Glomerular visceral epithelial cell (primary cell): ENCODE data around the gene ZCWPW2.
A peak's percentile ranks its signal among the peaks of the same experiment; 100 is the strongest.

ENCODE experiments used
- DNase-seq: peaks from one replicate; pipeline ENCODE4 v3.0.0-alpha.2; 2016; ENCODE audit errors: extremely low spot score

The ZCWPW2 gene

DNA sequence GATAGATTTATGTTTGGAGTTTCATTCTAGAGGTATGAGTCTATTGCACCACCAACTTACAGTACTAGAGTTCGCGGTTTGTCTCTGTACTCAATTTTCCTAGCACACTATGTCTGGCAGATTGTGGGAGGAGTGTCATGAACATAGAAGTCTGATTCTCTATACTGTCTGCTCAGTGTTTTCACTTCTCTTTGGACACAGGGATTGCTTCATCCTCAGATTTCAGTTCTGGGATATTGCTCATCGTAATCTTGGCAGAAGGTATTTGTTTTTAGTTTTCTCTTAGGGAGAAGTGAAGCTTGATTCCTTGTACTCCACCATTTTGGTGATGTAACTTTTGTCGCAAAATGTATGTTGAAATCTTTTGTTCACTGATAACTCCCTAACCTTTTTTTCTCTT, 27.9 kb downstream of the ZCWPW2 start:
- DNase-seq = no peak

DNA sequence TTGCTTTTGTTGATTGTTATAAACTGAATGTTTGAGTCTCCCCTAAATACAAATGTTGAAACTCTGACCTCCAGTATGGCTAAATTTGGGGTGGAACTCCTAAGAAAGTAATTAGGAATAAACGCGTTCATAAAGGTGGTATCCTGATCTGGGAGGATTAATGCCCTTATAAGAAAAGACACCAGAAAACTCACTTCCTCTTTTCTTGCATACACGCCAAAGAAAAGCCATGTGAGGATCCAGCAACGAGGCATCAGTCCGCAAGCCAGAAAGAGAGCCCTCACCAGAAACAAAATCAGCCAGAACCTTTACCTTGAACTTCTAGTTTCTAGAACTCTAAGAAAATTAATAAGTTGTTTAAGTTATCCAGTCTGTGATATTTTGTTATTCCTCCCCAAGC, 37.5 kb downstream of the ZCWPW2 start:
- no peak for DNase-seq

DNA sequence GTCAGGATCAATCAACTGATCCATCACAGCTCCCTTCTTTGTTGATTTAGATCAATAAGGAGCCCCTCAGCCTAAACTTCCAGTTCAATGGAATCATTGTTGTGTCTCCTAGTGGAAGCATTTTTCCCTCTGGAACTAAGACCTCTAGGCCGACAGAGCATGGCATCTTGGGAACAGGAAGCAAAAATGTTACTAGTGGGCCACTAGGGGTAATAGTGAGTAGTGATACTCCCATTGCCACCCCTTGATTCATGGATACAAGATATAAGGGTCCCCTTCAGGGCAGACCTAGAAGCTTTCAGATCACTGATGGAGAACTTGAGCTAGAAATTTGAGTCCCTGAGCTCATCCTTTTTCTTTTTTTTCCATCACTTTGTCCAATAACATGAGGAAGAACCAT, 40.5 kb downstream of the ZCWPW2 start:
- DNase-seq = no peak

DNA sequence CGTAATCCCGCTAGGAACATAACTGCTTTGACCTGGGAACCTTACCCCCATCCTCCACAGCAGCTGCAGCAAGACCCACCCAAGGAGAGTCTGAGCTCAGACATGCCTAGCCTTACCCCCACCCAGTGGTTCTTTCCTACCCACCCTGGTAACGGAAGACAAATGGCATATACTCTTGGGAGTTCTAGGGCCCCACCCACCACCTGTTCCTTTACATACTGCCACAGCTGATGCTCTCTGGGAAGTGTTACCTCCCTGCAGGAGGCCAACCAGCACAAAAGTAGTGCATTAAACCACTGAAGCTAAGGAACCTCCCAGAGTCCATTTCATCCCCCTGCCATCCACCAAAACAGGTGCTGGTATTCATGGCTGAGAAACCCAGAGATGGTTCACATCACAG, 50.7 kb downstream of the ZCWPW2 start:
- no peak for DNase-seq

DNA sequence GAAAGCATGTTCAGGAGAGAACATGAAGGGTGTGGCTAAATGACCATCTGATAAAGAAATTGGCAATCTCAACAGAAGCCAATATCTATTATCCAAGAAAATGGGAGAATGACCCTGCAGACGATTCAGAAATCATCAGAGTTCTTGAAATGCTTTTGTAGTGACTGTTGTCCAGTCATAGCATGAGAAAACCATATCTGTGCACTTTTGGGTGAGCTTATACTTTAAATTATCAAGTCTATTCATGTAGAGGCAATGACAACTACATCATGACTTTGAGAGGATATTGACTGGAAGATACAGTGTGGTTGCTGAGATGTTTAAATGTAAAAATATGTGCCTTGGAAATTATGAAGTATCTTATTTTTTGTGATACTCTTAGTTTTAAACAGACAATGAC, 57.7 kb downstream of the ZCWPW2 start:
- DNase-seq = no peak

DNA sequence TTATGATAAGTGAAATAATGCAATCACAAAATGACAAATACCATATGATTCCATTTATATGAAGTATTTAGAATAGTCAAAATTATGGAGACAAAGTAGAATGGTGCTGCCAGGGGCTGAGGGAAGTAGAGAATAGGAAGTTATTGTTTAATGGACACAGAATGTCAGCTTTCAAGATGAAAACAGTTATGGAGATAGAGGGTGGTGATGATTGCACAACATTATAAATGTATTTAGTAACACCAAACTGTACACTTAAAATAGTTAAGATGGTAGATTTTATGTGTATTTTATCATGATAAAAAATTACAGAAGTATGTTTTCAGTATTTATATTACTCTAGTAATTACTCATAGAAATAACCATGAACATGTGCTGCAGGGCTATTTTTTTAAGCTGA, 100.9 kb downstream of the ZCWPW2 start:
- no peak for DNase-seq

DNA sequence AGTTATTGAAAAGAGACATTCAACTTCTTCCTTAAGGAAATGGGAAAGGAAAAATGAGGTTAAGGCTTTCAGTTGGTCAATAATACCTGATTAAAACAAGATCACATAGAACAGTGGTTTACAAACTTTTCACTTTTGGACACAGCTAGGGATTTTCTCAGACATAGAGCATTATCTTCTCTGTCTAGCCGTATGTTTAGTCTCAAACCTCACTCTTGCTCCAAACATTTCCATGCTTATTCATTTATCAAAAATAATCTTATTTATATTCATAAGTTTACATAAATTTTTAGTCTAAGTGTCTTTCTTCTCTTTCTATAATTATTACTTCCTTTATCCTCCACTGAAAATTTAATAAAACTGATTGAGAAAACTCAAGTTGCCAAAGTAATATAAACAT, 114.3 kb downstream of the ZCWPW2 start:
- DNase-seq = no peak

DNA sequence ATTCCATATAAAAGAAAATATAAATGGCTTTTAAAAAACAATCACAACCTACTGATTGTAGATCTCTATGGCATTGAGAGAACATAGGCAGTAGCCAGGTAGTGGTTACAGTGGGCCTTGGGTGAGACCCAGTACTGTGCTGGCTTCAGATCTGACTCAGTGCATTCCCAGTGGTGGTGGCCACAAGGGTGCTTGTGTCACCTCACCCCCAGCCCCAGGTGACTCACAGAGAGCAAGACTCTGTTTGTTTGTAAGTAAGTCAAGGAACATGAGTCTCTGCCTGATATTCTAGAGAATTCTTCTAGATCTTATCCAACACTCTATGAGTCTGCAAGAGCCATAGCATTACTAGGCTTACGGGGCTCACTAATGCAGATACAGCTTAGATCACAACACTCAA, 118.9 kb downstream of the ZCWPW2 start:
- peak; percentile 3 for DNase-seq

DNA sequence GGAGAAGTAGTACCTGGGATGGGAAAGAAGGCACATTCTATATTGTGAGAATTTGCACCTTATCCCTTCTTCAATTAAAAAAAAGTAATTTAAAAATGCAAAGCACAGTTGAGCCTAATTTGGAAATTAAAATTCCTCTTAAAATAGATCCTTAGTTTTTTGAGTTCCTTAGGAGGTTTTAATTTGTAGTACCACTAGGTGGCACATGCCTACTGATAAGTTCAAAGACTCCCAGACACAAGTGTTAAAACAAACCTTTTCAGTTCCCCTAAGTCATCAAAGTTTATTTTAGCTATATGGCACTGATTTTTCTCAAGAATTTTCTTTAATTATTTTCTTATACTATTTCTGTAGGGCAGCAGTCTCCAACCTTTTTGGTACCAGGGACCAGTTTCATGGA, 127.7 kb downstream of the ZCWPW2 start:
- peak; percentile 21 for DNase-seq

DNA sequence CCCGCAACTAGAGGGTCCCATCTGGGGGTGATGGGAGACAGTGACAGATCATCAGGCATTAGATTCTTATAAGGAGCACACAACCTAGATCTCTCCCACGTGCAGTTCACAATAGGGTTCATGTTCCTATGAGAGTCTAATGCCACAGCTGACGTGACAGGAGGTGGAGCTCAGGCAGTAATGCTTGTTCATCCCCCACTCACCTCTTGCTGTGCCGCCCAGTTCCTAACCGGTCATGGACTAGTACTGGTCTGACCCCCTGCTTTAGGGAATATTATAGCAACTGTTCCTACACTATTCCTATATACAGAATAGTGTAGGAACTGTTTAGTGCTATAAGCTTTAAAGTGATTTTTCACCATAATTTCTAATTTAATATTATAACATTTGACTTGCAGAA, 128.2 kb downstream of the ZCWPW2 start:
- DNase-seq = no peak

DNA sequence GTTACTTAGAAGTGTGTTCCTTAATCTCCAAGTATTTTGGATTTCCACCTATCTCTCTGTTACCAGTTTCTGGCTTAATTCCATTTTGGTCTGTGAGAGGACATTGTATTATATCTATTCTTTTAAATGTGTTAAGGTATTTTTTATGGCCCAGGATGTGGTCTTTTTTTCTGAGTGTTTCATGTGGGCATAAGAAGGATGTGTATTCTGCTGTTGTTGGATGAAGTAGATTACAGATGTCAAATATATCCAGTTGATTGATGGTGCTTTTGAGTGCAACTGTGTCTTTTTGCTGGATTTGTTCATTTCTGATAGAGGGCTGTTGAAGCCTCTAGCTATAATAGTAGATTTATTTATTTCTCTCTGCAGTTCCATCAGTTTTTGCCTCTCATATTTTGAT, 136.6 kb downstream of the ZCWPW2 start:
- DNase-seq = no peak

DNA sequence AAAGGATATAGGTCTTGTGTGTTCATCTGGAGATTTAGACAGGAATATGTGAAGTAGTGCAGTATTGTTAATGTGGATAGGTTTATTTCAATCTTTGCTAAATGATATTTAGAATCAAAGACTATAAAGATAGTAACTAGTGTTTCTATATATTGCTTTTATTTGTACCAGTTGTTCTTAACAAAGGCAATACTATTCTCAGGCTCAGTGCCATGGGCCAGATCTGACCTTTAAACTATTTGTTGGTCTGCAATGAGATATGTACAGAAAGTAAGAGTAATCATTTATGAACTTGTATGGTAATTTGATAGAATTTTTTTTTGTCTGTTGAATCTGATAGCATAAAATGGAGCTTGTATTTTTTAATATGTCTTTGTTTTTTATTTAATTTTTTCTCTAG, 146.8 kb downstream of the ZCWPW2 start:
- no peak for DNase-seq

DNA sequence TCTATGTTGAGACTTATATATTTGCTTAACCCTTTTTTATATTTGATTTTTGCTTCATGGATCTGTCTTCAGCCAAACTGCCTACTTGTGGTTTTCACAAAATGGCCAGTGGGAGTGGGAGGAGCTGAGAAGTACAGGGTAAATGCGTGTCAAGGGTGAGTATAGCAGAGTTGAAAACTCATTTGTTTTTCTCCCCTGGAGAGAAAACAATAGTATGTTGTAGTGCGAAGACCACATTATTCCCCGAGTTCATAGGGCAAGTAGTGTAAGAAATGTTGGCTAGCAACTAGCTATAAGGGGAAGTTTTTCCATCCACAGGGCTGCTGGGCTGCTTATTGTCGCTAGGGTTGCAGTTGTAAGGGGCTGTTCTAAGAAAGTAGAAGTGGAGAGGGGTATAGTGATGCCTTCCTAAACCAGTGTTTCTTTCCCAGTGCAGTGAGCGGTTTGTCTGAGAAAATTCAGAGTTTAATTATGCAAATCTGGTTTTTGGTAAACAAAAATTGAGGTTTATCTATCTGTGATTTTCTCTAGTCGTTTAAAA, 153.9 kb downstream of the ZCWPW2 start:
- DNase-seq = no peak

DNA sequence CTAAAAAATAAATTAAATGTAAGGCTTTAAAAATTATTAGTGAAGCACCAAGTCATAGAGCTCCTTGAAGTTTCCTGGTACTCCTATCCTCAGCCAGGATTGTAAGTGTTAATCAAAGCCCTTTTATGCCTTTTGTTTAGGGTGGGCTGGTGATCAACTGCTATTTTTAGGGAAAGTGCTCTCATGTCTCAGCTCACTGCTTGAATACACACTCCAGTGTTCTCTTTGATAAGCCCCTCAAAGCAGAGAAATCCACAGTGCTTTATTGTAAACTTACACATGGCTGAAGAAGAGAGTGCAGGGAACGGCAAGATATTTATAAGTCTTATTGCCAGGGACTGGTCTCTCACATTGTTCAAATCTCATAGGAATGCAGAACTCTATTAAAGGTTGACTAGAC, 156.5 kb downstream of the ZCWPW2 start:
- DNase-seq = no peak

DNA sequence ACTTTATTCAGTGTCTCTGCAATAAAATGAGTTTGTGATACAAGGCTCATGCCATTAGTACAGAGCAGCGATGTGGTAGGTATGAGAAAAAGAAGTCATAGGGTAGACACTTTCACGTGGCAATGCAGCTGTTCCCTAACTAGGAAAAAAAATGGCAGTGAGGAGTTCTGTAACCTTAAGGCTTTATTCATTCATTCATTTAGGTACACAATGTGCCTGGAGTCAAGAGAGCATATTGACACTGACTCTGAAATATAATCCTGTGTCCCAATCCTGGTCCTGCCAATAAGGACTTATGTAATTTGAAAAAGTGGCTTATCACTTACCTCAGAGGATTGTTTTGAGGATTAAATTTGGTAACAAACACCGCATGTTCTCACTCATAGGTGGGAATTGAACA, 173.1 kb downstream of the ZCWPW2 start:
- DNase-seq = no peak

DNA sequence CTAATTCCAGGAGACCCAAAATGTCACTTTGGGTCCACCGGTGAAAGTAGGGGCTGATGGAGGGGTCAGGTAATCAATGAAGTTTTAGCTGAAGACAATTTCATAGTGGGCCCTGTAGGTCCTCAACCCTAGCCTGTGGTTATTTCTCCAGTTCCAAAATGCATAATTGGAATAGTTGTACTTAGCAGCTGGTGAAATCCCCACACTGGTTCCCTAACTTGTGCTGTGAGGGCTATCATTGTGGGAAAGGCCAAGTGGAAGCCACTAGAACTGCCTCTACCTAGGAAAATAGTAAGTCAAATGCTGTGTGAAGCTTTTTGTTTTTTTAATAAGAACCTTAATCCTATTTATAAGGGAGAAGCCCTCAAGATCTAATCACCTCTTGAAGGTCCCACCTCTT, 193.8 kb downstream of the ZCWPW2 start:
- no peak for DNase-seq

DNA sequence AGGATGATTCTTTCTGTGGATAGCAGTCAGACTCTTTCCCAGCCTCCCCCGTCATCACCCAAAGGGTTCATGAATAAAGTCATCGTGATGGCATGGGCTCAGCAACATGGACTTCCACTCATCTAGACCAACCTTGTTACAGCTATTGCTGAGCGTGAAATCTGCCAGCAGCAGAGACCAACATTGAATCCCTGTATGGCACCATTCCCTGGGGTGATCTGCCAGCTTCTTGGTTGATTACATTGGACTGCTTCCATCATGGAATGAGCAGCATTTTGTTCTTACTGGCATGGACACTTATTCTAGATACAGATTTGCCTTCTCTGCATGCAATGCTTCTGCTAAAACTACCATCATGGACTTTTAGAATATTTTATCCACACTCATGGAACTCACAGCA, 195.7 kb downstream of the ZCWPW2 start:
- DNase-seq = no peak

DNA sequence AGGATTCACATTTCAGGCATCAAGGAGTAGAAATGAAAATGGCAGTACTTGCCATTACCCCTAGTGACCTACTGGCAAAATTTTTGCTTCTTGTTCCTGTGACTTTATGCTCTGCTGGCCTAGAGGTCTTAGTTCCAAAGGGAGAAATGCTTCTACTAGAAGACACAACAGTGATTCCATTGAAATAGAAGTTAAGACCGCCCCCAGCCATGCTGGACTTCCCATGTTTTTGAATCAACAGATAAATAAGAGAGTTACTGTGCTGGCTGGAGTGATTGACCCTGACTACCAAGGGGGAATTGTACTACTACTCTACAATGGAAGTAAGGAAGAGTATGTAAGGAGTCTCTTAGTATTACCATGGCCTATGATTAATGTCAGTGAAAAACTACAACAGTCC, 196.3 kb downstream of the ZCWPW2 start:
- DNase-seq = no peak

DNA sequence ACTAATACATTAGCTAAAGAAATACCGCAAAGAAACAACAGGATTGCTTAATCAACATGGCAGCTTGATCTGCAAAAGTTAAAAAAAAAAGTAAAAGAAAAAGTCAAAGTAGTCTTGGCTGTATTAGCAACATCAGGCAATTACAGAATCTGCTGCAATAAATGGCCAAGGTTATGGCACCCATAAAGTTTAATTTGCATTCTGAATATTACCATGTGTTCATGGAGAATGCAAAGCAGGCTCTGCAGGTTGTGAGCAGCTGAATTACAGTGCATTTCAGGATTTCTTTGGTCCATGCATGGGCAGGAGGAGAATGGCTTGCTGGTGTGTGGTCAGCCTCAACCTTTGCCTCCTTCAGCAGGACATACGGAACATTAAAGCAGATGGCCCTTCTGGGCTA, 199.2 kb downstream of the ZCWPW2 start:
- DNase-seq = no peak

DNA sequence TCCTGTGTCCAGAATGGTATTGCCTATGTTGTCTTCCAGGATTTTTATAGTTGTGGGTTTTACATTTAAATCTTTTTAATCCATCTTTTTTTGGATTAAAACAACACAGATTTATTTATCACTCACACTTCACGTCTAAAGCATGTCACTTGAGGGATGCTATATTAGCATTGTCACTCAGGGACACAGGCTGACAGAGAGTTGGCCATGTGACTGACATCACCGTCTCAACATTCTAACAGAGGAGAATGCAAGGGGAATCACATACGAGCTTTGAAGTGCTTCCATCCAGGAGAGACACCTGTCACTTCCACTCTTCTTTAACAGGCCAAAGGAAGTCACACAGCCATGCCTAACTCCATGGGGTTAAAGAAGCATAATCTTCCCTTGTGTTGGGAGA, 204.7 kb downstream of the ZCWPW2 start:
- no peak for DNase-seq

DNA sequence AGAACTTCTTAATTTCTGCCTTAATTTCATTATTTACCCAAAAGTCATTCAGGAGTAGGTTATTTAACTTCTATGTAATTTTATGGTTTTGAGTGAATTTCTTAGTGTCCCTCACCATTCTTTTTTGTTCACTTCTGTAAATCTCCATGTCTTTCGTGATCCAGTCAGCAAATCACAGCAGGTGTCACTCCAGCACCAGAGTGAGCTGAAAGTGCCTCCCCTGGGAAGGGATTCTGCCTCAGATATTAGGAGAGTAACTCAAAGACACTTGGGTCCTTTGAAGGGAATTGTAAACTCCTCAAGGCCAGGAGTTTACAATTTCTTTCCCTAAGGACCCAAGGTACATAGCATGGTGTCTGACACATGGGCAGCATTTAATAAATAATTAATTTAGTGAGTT, 207.7 kb downstream of the ZCWPW2 start:
- no peak for DNase-seq

DNA sequence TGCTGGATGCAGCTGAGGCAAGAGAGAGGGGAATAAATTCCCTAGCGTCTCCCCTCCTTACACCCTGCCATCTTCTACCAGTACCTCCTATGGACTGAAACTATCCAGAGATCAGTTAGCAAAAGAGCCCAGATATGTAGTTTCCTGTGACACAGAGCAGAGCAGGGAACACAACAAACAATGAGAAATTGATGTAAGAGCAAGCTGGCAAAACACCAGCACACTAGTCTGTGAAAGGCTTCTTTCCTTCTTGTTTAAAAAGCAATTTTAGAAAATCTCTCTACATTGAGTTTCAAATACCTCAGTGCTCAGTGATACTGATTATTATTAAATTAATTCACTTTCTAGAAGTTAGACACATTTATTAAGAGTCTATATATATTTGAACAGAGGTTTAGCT, 215.7 kb downstream of the ZCWPW2 start:
- DNase-seq = no peak

DNA sequence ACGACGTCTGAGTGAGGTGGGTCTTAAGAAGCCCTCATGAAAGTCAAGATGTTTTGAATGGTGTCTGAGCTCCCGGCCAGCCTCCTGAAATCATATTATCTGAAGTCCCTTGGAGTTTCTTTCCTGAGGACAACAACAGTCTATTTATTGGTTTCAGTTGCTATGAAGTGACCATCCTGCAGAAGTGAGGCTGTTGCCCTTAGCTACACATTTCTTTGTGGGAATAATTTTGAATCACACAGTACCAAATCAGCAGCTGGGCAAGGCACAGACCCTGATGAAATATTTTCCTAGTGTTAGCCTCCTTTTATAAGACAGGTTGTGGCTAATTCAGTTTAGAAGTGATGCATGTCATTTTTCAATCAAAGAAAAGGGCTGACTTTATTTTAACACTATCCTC, 220.8 kb downstream of the ZCWPW2 start:
- DNase-seq = no peak

DNA sequence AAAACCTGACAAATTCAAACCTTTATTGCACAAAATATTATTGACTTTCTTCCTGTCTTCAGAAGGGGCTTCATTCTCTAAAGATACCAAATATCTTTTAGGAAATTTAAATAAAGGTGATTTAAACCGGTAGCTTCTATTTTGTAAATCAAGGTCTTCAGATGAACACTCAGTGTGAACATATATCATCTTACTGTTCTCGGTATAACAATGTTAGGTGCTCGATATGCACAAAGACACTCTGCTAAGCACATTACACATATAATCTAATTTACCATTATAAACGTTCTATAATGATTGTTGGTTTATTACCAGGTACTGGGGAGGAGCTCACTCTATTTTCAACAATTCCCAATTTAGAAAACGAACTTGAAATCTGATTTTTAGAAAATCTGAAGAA, 225.5 kb downstream of the ZCWPW2 start:
- no peak for DNase-seq
